ENCODE measurements around the gene CCL16. TPM values are rescaled to one million over a fixed set of nuclear protein-coding genes. Genes with fewer than 3 reads are reported as not detected.
"Not testable (repeated sequence)": the region's sequence is repeated elsewhere in the genome, so short reads cannot be mapped to it uniquely, and the experiment has no call there.

The CCL16 gene
- polyA plus RNA-seq, 1 donor (not counting 4 experiments of a cell fraction or from before 2014, with no cell fraction given) = not detected

DNA sequence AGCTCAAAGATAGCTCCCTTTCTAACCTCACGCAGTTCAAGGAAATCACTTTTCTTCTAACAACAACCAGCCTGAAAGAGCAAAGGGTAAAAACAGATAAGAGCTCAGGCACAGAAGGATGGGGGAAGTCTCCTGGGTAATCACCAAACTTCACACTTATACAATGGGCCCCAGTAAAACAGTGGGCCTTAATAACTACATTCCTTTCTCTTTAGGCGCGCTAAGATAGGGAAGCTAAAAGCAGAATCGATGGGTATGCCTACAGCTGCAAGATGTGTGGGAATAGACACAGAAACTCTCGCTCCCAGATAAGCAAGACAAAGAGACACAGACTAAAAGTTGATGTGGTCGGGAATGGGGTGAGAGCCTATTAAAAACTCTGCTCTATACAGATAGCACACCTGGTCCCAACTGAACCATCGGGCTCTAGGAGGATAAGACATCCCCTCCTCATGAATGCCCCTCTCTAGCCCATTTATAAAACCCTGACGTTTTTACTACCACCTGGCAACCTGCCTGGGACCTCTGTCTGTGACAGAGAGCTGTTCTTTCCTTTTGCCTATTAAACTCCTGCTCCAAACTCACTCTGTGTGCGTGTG lies 38.6 kb downstream of the CCL16 start:
- Histone ChIP-seq H4K20me1 (ENCODE audit: control insufficient read depth, extremely low read depth, insufficient read depth, low read length) (no peaks in the 10 kb centered on the region), H3K27me3 (ENCODE audit: control insufficient read depth, extremely low read depth, insufficient read depth, low read length) (peaks cover 4% of the 10 kb centered on the region), H3K4me1 (ENCODE audit: control insufficient read depth, extremely low read depth, insufficient read depth, low read length) (no peaks in the 10 kb centered on the region), H3K4me3 (ENCODE audit: control insufficient read depth in 2 of 3, extremely low read depth in 1 of 3, insufficient read depth in 2 of 3, low read depth in 1 of 3, low read length in 3 of 3) (no peak overlapping the region), H2AFZ (ENCODE audit: control insufficient read depth, low read length) (no peak overlapping the region), H3K9me3 (ENCODE audit: control insufficient read depth, low read depth, low read length) (no peaks in the 10 kb centered on the region), H3K36me3 (ENCODE audit: control insufficient read depth in 2 of 2, extremely low read depth in 1 of 2, insufficient read depth in 2 of 2, low read length in 2 of 2) (no peaks in the 10 kb centered on the region), H3K9ac (ENCODE audit: control insufficient read depth, extremely low read depth, insufficient read depth, low read length) (no peak overlapping the region), H3K9me1 (ENCODE audit: control insufficient read depth, extremely low read depth, insufficient read depth, low read length) (no peaks in the 10 kb centered on the region), H3K4me2 (ENCODE audit: control insufficient read depth, extremely low read depth, insufficient read depth, low read depth, low read length) (no peak overlapping the region), H3K27ac (ENCODE audit: control insufficient read depth, insufficient read depth, low read length) (no peak overlapping the region), H3K79me2 (ENCODE audit: control insufficient read depth, insufficient read depth, low read length) (no peaks in the 10 kb centered on the region)
- FAIRE-seq = no peak
- dilution Hi-C loops (cut with MboI; ENCODE audit: extremely low pct_ligation_motif_present, low sequenced_read_pairs) = no loop called here
- DNase-seq (ENCODE audit: low read depth, low spot score) = no peak
- TF ChIP-seq, protein P1, sequence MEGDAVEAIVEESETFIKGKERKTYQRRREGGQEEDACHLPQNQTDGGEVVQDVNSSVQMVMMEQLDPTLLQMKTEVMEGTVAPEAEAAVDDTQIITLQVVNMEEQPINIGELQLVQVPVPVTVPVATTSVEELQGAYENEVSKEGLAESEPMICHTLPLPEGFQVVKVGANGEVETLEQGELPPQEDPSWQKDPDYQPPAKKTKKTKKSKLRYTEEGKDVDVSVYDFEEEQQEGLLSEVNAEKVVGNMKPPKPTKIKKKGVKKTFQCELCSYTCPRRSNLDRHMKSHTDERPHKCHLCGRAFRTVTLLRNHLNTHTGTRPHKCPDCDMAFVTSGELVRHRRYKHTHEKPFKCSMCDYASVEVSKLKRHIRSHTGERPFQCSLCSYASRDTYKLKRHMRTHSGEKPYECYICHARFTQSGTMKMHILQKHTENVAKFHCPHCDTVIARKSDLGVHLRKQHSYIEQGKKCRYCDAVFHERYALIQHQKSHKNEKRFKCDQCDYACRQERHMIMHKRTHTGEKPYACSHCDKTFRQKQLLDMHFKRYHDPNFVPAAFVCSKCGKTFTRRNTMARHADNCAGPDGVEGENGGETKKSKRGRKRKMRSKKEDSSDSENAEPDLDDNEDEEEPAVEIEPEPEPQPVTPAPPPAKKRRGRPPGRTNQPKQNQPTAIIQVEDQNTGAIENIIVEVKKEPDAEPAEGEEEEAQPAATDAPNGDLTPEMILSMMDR (optimal IDR thresholded peaks at IDR 0.05 in 1 of 3, IDR thresholded peaks at IDR 0.05 in 1 of 3, conservative IDR thresholded peaks at IDR 0.05 in 1 of 3; ENCODE audit: extremely low read depth in 1 of 3, insufficient read depth in 2 of 3, low read length in 3 of 3) = no peak
- no peak for TF ChIP-seq EZH2 (IDR thresholded peaks at IDR 0.05; ENCODE audit: low read length)

DNA sequence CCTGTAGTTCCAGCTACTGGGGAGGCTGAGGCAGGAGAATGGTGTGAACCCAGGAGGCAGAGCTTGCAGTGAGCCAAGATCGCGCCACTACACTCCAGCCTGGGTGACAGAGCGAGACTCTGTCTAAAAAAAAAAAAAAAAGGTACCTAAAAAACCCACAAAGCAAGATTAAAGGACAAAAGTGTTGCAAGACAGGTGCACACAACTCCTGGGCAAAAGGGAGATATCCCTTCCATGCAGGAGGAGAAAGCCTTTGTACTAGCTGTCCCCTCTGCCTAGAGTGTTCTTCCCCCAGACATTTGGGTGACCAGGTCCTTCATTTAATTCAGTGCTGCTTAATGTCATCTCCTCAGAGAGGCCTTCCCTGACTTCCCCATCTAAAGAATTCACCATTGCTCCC lies 42.8 kb downstream of the CCL16 start:
- H3K4me1 ChIP-seq (ENCODE audit: control insufficient read depth, extremely low read depth, insufficient read depth, low read length); H3K4me3 ChIP-seq (ENCODE audit: control insufficient read depth in 2 of 3, extremely low read depth in 1 of 3, insufficient read depth in 2 of 3, low read depth in 1 of 3, low read length in 3 of 3); H3K27ac ChIP-seq (ENCODE audit: control insufficient read depth, insufficient read depth, low read length); H3K9me3 ChIP-seq (ENCODE audit: control insufficient read depth, low read depth, low read length); H3K4me2 ChIP-seq (ENCODE audit: control insufficient read depth, extremely low read depth, insufficient read depth, low read depth, low read length); H4K20me1 ChIP-seq (ENCODE audit: control insufficient read depth, extremely low read depth, insufficient read depth, low read length); H3K36me3 ChIP-seq (ENCODE audit: control insufficient read depth in 2 of 2, extremely low read depth in 1 of 2, insufficient read depth in 2 of 2, low read length in 2 of 2); FAIRE-seq; H3K79me2 ChIP-seq (ENCODE audit: control insufficient read depth, insufficient read depth, low read length); H3K9ac ChIP-seq (ENCODE audit: control insufficient read depth, extremely low read depth, insufficient read depth, low read length); H3K9me1 ChIP-seq (ENCODE audit: control insufficient read depth, extremely low read depth, insufficient read depth, low read length); DNase-seq (ENCODE audit: low read depth, low spot score); H3K27me3 ChIP-seq (ENCODE audit: control insufficient read depth, extremely low read depth, insufficient read depth, low read length); H2AFZ ChIP-seq (ENCODE audit: control insufficient read depth, low read length); dilution Hi-C loops (cut with MboI; ENCODE audit: extremely low pct_ligation_motif_present, low sequenced_read_pairs): not testable (repeated sequence)

DNA sequence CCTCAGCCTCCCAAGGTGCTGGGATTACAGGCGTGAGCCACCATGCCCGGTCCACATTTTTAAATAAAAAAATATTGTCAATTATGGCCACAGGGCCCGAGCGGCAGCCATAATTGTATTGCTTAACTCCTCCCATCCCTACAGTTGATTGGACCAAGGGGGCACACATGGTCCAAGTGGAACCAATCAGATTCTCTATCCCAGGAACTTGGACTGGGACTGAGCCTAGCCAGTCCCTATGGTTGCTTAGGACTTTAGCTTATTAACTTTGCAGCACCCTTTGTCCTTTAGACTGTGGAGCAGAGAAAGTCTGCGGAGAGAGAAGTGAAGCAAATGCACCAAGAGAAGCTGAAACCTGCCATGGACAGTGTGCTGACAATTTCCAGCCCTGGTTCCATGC lies 45.2 kb downstream of the CCL16 start:
- no peak overlapping the region for H3K4me3 ChIP-seq (ENCODE audit: control insufficient read depth in 2 of 3, extremely low read depth in 1 of 3, insufficient read depth in 2 of 3, low read depth in 1 of 3, low read length in 3 of 3)
- H3K9ac ChIP-seq (ENCODE audit: control insufficient read depth, extremely low read depth, insufficient read depth, low read length) = no peak overlapping the region
- H3K79me2 ChIP-seq (ENCODE audit: control insufficient read depth, insufficient read depth, low read length) = no peaks in the 10 kb centered on the region
- no peaks in the 10 kb centered on the region for H4K20me1 ChIP-seq (ENCODE audit: control insufficient read depth, extremely low read depth, insufficient read depth, low read length)
- no peak overlapping the region for H3K4me2 ChIP-seq (ENCODE audit: control insufficient read depth, extremely low read depth, insufficient read depth, low read depth, low read length)
- dilution Hi-C loops (cut with MboI; ENCODE audit: extremely low pct_ligation_motif_present, low sequenced_read_pairs) = no loop called here
- TF ChIP-seq, protein P1 (optimal IDR thresholded peaks at IDR 0.05 in 1 of 3, IDR thresholded peaks at IDR 0.05 in 1 of 3, conservative IDR thresholded peaks at IDR 0.05 in 1 of 3; ENCODE audit: extremely low read depth in 1 of 3, insufficient read depth in 2 of 3, low read length in 3 of 3) = no peak
- no peak for TF ChIP-seq EZH2 (IDR thresholded peaks at IDR 0.05; ENCODE audit: low read length)
- no peaks in the 10 kb centered on the region for H3K4me1 ChIP-seq (ENCODE audit: control insufficient read depth, extremely low read depth, insufficient read depth, low read length)
- H3K9me3 ChIP-seq (ENCODE audit: control insufficient read depth, low read depth, low read length) = no peaks in the 10 kb centered on the region
- no peak for FAIRE-seq
- H3K27ac ChIP-seq (ENCODE audit: control insufficient read depth, insufficient read depth, low read length) = no peak overlapping the region
- no peak overlapping the region for H2AFZ ChIP-seq (ENCODE audit: control insufficient read depth, low read length)
- no peaks in the 10 kb centered on the region for H3K36me3 ChIP-seq (ENCODE audit: control insufficient read depth in 2 of 2, extremely low read depth in 1 of 2, insufficient read depth in 2 of 2, low read length in 2 of 2)
- no peaks in the 10 kb centered on the region for H3K9me1 ChIP-seq (ENCODE audit: control insufficient read depth, extremely low read depth, insufficient read depth, low read length)
- no peaks in the 10 kb centered on the region for H3K27me3 ChIP-seq (ENCODE audit: control insufficient read depth, extremely low read depth, insufficient read depth, low read length)
- DNase-seq (ENCODE audit: low read depth, low spot score) = no peak

Data from keratinocyte (primary cell).